Activated naive CD4-positive, alpha-beta T cell treated with Interleukin-2 at 50 U/mL for 16 hours (primary cell): Measurements from ENCODE around the gene FOXK2.

Source experiments
- DNase-seq: peaks from one replicate; pipeline ENCODE4 v3.0.0-alpha.2; 2020

FOXK2 gene

GRCh38 chr17:82592289-82592766 is 72.8 kb downstream of the FOXK2 start:
- DNase-seq, result no peak

DNA sequence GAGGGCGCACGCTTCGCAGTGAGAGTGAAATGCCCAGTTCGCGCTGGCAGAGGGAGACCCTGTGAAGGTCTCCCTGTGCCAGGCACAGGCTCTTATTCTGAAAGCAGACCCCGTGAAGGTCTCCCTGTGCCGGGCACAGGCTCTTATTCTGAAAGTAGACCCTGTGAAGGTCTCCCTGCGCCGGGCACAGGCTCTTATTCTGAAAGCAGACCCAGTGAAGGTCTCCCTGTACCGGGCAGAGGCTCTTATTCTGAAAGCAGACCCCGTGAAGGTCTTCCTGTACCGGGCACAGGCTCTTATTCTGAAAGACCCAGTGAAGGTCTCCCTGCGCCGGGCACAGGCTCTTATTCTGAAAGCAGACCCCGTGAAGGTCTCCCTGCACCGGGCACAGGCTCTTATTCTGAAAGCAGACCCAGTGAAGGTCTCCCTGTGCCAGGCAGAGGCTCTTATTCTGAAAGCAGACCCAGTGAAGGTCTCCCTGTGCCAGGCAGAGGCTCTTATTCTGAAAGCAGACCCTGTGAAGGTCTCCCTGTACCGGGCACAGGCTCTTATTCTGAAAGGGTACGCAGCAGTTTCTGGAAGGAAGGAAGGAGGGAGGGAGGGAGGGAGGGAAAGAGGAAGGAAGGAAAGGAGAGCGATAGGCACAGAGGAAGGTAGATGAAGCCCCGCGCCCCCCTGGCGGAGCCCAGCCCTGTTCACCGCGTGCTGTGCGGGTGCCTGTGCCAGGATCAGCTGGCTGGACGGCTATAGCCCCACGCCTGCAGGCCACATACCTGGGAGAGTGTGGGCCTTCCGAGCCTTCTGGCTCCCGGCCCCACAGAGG is 73.4 kb downstream of the FOXK2 start:
- peak; percentile 61 for DNase-seq

DNA sequence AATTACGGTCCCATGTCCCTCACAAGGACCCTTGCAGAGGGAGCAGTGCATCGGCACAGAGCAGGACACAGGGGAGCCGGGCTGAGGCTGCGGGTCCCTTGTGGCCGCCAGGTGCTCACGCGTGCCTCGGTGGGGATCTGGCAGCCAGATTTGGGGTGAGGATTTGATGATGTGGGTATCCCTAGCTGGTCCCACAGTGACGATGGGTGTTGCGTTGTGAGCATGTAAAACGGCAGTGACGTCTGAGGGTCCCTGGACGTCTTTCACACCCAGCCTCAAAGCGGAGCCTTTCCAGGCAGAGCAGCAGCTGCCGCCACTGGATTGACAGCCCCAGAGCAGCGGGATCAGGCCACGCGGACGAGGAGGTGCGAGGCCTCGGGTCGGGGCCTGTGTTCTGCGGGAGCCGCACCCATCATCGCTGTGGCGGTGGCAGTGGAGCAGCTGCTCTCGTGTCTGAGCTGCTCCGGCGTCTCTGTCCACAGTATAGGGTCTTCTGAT is 74.1 kb downstream of the FOXK2 start:
- no peak for DNase-seq

DNA sequence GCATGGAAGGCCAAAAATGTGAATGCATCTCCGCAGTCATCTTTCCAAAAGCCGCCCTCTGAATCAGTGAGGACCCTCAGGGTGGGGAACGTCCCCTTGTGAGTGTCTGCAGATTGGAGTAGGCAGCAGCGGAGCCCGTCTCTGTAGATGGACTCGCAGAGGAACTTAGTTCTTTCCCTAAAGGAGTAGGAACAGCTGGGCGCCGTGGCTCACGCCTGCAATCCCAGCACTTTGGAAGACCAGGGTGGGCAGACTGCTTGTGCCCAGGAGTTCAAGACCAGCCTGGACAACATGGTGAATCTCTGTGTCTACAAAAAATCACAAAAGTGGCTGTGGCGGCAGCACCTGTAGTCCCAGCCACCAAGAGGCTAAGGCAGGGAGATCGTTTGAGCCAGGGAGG is 75.0 kb downstream of the FOXK2 start:
- no peak for DNase-seq

DNA sequence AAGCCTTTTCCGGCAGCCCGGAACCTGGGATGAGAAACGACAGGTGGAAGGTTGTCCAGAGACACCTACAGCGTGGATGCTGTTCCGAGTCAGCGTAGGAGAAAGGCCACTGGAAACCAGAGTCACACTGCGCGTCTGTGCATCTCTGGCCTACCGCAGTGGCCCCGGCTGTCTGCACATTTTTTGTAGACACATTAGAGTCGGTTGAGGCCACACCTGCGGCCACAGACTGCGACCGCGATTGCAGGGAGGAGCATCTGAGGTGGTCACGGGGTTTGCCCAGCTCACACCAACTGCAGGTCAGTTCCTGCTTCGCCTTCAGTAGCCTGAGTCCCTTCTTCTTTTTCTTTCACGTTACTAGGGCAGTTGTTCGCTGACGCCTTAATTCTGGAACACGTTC is 76.4 kb downstream of the FOXK2 start:
- no peak for DNase-seq

DNA sequence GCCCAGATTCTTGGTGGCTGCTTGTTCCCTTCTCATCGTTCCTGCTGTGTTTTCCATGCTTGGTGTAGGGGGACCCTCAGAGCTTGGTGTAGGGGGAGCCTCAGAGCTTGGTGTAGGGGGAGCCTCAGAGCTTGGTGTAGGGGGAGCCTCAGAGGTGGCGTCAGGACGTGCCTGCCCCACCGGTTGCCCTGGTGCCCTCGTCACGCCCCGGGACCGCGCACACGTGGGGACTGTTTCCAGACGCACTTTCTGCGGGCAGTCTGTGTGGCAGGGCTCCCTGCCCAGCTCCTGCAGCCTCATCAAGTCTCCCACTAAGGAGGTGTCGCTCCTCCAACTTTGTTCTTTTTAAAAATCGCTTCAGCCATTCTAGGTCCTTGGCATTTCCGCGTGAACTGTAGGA is 76.8 kb downstream of the FOXK2 start:
- no peak for DNase-seq

DNA sequence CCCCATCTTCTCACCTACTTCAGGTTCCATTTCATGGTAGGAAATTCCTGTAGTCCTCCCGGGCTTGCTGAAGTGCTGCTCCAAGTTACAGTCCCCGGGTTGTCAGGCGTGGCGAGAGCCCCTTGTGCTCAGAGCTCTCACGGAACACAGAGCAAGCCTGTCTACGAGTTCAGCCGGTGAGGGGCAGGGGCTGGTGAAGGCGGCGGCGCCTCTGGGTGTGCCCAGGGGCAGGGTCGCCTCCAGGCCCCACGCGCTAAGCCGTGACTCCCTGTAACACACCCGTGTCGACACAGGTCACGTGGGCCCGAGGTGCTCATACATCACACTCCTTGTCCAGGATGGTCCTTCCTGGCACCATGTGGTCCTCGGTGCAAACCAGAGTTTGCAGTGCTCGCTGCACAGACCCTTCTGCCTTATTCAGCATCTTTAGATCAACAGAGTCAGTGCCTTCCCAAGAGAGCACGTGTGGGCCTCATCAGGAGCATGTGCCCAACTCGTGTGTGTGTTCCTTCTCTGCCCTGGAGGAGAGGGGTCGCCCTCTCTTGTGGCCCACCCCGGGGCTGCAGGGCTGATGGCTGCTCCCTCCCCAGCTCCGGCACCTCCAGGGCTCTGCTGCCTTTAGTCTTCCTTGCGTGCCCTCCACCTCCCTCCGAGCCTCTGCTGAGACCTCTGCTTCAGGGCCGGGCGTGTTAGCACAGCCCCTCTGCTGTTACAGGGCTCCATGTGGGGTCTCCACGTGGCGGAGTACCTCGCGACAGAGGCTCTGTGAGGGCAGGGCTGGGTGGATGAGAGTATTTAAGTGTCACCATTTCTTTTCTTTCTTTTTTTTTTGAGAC is 77.5 kb downstream of the FOXK2 start:
- DNase-seq, result no peak

- DNase-seq, result no peak
Measured at GRCh38 chr17:82598256-82599119, 79.0 kb downstream of the FOXK2 start.

GRCh38 chr17:82599674-82600661 is 80.4 kb downstream of the FOXK2 start:
- DNase-seq, result no peak

- DNase-seq, result no peak
Measured at GRCh38 chr17:82600731-82601446, 81.4 kb downstream of the FOXK2 start.

DNA sequence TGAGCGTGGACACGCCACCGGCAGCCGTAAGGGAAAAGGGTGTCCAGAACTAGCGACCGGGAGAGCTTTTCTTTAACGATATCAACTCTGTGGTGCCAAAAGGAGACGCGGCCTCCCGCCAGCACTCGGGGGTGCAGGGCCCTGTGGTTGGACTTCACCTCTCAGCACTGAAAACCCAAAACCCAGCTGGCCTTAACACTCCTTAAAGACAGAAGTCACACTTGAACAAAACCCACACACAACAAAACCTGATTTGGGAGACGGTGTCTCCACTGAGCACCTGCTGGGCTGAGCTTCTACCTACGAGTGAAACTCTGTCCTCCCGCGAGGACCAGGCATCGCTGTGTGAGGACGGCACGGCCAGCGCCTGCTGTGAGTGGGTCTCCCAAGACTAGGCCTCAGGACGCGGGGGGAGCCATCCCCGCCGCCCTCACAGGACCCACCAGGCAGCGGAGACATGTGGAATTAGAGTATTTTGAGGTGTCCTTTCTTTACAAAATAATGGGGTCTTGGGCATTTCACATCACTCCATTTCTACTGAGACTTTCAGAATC is 82.0 kb downstream of the FOXK2 start:
- no peak for DNase-seq

DNA sequence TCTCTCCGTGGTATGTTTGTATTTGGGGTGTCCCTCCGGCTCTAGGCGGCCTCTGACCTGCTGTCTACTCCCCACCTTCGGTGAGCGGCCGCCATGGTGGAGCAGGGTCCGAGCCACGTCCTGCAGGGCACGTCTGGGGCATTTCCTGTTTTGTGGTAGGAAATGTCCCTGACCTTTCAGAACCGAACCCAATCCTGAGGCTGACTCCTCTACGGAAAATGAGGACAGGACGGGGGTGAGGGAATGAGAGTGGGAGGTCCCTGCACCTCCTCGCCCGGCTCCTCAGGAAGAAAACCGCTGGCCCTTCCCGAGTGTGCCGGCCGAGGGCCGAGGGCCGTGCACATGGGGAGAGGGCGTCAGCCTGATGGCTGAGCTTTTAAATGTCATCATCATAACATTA is 83.0 kb downstream of the FOXK2 start:
- no peak for DNase-seq

- DNase-seq, result peak; percentile 25
Measured at GRCh38 chr17:82602986-82603710, 83.6 kb downstream of the FOXK2 start.

- no peak for DNase-seq
Measured at GRCh38 chr17:82603981-82604448, 84.5 kb downstream of the FOXK2 start.

DNA sequence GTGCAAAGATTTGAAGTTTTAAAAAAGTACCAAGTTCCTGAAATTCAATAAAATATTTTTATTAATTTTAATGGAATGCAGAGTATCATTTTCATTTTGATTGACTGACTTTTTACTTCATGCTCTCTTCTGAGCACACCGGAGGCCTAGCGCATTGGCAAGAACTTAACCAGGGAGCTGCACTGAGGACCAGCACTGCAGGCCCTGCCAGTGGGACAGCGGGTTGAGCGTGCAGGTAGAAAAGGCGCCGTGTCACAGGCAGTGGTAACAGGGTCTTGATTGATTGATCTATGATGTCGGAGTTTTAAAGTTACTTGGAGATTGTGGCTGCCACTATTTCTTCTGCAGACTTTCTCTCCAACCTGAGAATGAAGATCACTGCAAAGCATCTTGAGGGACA is 85.0 kb downstream of the FOXK2 start:
- DNase-seq, result no peak

GRCh38 chr17:82605939-82606600 is 86.5 kb downstream of the FOXK2 start:
- DNase-seq, result no peak

GRCh38 chr17:82608816-82609215 is 89.3 kb downstream of the FOXK2 start:
- no peak for DNase-seq

GRCh38 chr17:82609655-82610054 is 90.1 kb downstream of the FOXK2 start:
- no peak for DNase-seq
